ENCODE data around the gene INO80.

INO80 gene

DNA sequence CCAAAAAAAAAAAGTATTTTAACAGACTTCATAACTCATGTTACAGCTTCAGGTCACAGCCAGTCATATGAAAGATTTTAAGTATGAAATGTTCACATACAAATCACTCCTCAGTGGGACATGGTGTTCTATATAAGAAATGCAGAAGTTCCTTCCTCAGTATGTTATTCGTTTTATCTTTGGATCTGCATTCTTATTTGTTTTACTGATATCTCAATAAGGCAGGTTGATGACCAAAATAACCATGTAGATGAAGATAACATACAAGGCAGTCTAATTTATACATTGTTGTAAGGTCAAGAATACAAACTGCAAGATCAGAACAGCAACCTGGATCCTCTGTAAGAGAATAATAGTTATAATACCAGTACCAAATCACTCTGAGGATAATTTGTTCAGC lies 87.2 kb downstream of the INO80 start:
- H4K20me1 ChIP-seq (ENCODE audit: insufficient read depth, low read length), result no peaks in the 10 kb centered on the region
- no peak overlapping the region for H3K27ac ChIP-seq (ENCODE audit: low read depth, low read length, poor library complexity, severe bottlenecking)
- no peaks in the 10 kb centered on the region for H3K9me2 ChIP-seq (ENCODE audit: low read depth, low read length)
- no peaks in the 10 kb centered on the region for H3K79me2 ChIP-seq (ENCODE audit: insufficient read depth, low read length)
- no peaks in the 10 kb centered on the region for H3K9me3 ChIP-seq (ENCODE audit: low read length)
- H3F3A ChIP-seq (ENCODE audit: insufficient read depth, low read length), result no peaks in the 10 kb centered on the region; the same call in 1 of the 2 replicates
- H3K9ac ChIP-seq (ENCODE audit: low read length), result no peak overlapping the region
- H2AFZ ChIP-seq (ENCODE audit: low read length), result no peak overlapping the region
- H3K36me3 ChIP-seq (ENCODE audit: insufficient read depth, low read length), result peaks cover 55% of the 10 kb centered on the region
- no peak overlapping the region for H3K4me2 ChIP-seq (ENCODE audit: low read length)
- TF ChIP-seq, protein P1, sequence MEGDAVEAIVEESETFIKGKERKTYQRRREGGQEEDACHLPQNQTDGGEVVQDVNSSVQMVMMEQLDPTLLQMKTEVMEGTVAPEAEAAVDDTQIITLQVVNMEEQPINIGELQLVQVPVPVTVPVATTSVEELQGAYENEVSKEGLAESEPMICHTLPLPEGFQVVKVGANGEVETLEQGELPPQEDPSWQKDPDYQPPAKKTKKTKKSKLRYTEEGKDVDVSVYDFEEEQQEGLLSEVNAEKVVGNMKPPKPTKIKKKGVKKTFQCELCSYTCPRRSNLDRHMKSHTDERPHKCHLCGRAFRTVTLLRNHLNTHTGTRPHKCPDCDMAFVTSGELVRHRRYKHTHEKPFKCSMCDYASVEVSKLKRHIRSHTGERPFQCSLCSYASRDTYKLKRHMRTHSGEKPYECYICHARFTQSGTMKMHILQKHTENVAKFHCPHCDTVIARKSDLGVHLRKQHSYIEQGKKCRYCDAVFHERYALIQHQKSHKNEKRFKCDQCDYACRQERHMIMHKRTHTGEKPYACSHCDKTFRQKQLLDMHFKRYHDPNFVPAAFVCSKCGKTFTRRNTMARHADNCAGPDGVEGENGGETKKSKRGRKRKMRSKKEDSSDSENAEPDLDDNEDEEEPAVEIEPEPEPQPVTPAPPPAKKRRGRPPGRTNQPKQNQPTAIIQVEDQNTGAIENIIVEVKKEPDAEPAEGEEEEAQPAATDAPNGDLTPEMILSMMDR (IDR thresholded peaks at IDR 0.05; ENCODE audit: low read length), result no peak
- TF ChIP-seq EZH2 (IDR thresholded peaks at IDR 0.05; ENCODE audit: borderline replicate concordance, low read length), result no peak
- H3K4me3 ChIP-seq (ENCODE audit: low read depth, low read length, poor library complexity, severe bottlenecking), result no peak overlapping the region
- H3K4me1 ChIP-seq (ENCODE audit: insufficient read depth, low read length, severe bottlenecking), result no peaks in the 10 kb centered on the region
- no peaks in the 10 kb centered on the region for H3K27me3 ChIP-seq (ENCODE audit: insufficient read depth, low read length)

DNA sequence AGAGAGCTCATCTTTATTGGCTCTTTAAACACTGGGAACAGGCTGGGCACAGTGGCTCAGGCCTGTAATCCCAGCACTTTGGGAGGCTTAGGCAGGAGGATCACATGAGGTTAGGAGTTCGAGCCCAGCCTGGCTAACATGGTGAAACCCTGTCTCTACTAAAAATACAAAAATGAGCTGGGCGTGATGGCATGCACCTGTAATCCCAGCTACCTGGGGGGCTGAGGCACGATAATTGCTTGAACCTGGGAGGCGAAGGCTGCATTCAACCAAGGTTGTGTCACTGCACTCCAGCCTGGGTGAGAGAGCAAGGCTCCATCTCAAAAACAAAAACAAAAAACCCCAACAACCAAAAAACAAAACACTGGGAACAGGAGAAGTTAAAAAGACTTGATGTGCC lies 90.7 kb downstream of the INO80 start:
- Histone ChIP-seq H3K27ac (ENCODE audit: low read depth, low read length, poor library complexity, severe bottlenecking) (no peak overlapping the region), H3K79me2 (ENCODE audit: insufficient read depth, low read length) (no peaks in the 10 kb centered on the region), H3K27me3 (ENCODE audit: insufficient read depth, low read length) (no peaks in the 10 kb centered on the region), H3K9ac (ENCODE audit: low read length) (no peak overlapping the region), H3F3A (ENCODE audit: insufficient read depth, low read length) (no peaks in the 10 kb centered on the region; the same call in 1 of the 2 replicates), H3K9me2 (ENCODE audit: low read depth, low read length) (no peaks in the 10 kb centered on the region), H3K9me3 (ENCODE audit: low read length) (no peaks in the 10 kb centered on the region), H4K20me1 (ENCODE audit: insufficient read depth, low read length) (no peaks in the 10 kb centered on the region), H2AFZ (ENCODE audit: low read length) (no peak overlapping the region), H3K4me3 (ENCODE audit: low read depth, low read length, poor library complexity, severe bottlenecking) (no peak overlapping the region), H3K4me1 (ENCODE audit: insufficient read depth, low read length, severe bottlenecking) (no peaks in the 10 kb centered on the region), H3K36me3 (ENCODE audit: insufficient read depth, low read length) (peaks cover 64% of the 10 kb centered on the region), H3K4me2 (ENCODE audit: low read length) (no peak overlapping the region)
- TF ChIP-seq, protein P1 (IDR thresholded peaks at IDR 0.05; ENCODE audit: low read length), result no peak
- TF ChIP-seq EZH2 (IDR thresholded peaks at IDR 0.05; ENCODE audit: borderline replicate concordance, low read length), result no peak

DNA sequence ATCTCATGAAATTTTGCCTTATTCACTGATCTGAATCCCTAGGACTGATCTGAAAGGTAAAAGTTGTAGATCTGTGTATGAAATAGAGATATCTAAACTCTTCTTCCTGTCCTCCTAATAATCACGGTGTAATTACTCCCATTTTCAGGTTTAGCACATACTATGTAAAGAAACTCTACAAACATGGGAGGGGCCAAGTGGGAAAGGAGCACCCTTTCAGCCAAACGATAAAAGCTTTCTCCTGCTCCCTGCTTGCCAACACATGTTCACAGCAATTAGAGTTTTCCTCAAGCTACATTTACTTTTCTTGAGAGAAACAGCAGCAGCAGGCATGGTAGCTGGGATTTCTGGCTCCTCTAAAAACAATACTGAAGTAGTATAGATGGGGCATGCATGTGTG lies 91.2 kb downstream of the INO80 start:
- H2AFZ ChIP-seq (ENCODE audit: low read length), result no peak overlapping the region
- H3F3A ChIP-seq (ENCODE audit: insufficient read depth, low read length), result no peaks in the 10 kb centered on the region; the same call in 1 of the 2 replicates
- no peak overlapping the region for H3K4me3 ChIP-seq (ENCODE audit: low read depth, low read length, poor library complexity, severe bottlenecking)
- H4K20me1 ChIP-seq (ENCODE audit: insufficient read depth, low read length), result no peaks in the 10 kb centered on the region
- H3K27me3 ChIP-seq (ENCODE audit: insufficient read depth, low read length), result no peaks in the 10 kb centered on the region
- TF ChIP-seq, protein P1 (IDR thresholded peaks at IDR 0.05; ENCODE audit: low read length), result no peak
- no peak for TF ChIP-seq EZH2 (IDR thresholded peaks at IDR 0.05; ENCODE audit: borderline replicate concordance, low read length)
- no peaks in the 10 kb centered on the region for H3K79me2 ChIP-seq (ENCODE audit: insufficient read depth, low read length)
- no peaks in the 10 kb centered on the region for H3K9me2 ChIP-seq (ENCODE audit: low read depth, low read length)
- H3K4me1 ChIP-seq (ENCODE audit: insufficient read depth, low read length, severe bottlenecking), result no peaks in the 10 kb centered on the region
- H3K9ac ChIP-seq (ENCODE audit: low read length), result no peak overlapping the region
- H3K4me2 ChIP-seq (ENCODE audit: low read length), result no peak overlapping the region
- peaks cover 66% of the 10 kb centered on the region for H3K36me3 ChIP-seq (ENCODE audit: insufficient read depth, low read length)
- no peaks in the 10 kb centered on the region for H3K9me3 ChIP-seq (ENCODE audit: low read length)
- no peak overlapping the region for H3K27ac ChIP-seq (ENCODE audit: low read depth, low read length, poor library complexity, severe bottlenecking)

All from OCI-LY1 (cell line).